SK-N-SH treated with all-trans-retinoic acid at 6 μM for 48 hours (cell line): ENCODE data around the gene GBE1.

Source experiments
- RARB ChIP-seq: fragments of 250-450 bp; sonication (Bioruptor Pico); IDR thresholded peaks from 2 replicates; pipeline ENCODE4 v1.8.0; 2021; ENCODE audit warnings: mild to moderate bottlenecking, moderate library complexity
- TCF4 ChIP-seq: fragments of 250-450 bp; sonication (Bioruptor Pico); IDR thresholded peaks from 2 replicates; pipeline ENCODE4 v1.8.0; 2021; ENCODE audit warnings: mild to moderate bottlenecking, moderate library complexity, borderline replicate concordance
- TOX ChIP-seq: fragments of 250-450 bp; sonication (Bioruptor Pico); IDR thresholded peaks from 2 replicates; pipeline ENCODE4 v1.8.0; 2021; ENCODE audit warnings: mild to moderate bottlenecking, moderate library complexity, borderline replicate concordance
- ZFP30 ChIP-seq: fragments of 450-650 bp; formaldehyde crosslinking; IDR thresholded peaks from 2 replicates; pipeline ENCODE4 v1.5.0; 2022; ENCODE audit warnings: mild to moderate bottlenecking, moderate library complexity
- ZNF70 ChIP-seq: fragments of 450-650 bp; formaldehyde crosslinking; IDR thresholded peaks from 2 replicates; pipeline ENCODE4 v1.5.0; 2020; ENCODE audit warnings: mild to moderate bottlenecking, moderate library complexity
- TF ChIP-seq, protein P1 (sequence below): fragments of 250-450 bp; sonication (Bioruptor Pico); IDR thresholded peaks from 2 replicates; pipeline ENCODE4 v1.8.0; 2021; ENCODE audit warnings: low read depth, mild to moderate bottlenecking, moderate library complexity, borderline replicate concordance
- TF ChIP-seq, protein P2 (sequence below): fragments of 250-450 bp; sonication (Bioruptor Pico); IDR thresholded peaks from 2 replicates; pipeline ENCODE4 v1.8.0; 2020; ENCODE audit warnings: mild to moderate bottlenecking, moderate library complexity, borderline replicate concordance

DNA sequence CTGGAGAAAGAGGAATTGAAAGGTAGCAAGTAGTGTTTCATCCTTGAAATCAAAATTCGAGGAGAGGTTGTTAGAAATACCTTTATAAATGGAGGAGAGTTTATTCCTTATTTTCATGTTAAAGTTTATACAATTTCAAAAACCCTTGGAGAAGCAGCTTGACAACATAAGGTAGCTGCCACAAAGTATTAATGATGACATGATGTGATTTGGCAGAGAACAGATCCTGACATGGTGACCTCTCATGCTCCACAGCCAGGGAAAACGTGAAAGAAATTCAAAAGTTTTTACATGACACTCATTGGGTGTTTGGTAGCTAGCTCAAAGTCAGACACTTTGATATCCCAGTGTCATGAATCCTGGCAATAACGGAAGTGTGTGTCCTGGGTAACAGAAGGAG, 320.8 kb downstream of the GBE1 start:
- no peak for TF ChIP-seq TCF4 (CRISPR knock-in tag)
- TF ChIP-seq TOX (CRISPR knock-in tag): no peak
- TF ChIP-seq ZFP30: no peak
- TF ChIP-seq, protein P1, sequence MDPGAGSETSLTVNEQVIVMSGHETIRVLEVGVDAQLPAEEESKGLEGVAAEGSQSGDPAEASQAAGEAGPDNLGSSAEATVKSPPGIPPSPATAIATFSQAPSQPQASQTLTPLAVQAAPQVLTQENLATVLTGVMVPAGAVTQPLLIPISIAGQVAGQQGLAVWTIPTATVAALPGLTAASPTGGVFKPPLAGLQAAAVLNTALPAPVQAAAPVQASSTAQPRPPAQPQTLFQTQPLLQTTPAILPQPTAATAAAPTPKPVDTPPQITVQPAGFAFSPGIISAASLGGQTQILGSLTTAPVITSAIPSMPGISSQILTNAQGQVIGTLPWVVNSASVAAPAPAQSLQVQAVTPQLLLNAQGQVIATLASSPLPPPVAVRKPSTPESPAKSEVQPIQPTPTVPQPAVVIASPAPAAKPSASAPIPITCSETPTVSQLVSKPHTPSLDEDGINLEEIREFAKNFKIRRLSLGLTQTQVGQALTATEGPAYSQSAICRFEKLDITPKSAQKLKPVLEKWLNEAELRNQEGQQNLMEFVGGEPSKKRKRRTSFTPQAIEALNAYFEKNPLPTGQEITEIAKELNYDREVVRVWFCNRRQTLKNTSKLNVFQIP: no peak
- TF ChIP-seq ZNF70 (CRISPR knock-in tag): no peak
- TF ChIP-seq, protein P2, sequence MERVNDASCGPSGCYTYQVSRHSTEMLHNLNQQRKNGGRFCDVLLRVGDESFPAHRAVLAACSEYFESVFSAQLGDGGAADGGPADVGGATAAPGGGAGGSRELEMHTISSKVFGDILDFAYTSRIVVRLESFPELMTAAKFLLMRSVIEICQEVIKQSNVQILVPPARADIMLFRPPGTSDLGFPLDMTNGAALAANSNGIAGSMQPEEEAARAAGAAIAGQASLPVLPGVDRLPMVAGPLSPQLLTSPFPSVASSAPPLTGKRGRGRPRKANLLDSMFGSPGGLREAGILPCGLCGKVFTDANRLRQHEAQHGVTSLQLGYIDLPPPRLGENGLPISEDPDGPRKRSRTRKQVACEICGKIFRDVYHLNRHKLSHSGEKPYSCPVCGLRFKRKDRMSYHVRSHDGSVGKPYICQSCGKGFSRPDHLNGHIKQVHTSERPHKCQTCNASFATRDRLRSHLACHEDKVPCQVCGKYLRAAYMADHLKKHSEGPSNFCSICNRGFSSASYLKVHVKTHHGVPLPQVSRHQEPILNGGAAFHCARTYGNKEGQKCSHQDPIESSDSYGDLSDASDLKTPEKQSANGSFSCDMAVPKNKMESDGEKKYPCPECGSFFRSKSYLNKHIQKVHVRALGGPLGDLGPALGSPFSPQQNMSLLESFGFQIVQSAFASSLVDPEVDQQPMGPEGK (CRISPR knock-in tag): no peak
- TF ChIP-seq RARB (CRISPR knock-in tag): no peak
